HPDE6-E6E7 (cell line): Measurements from ENCODE around the gene ALOX5.
A peak's percentile ranks its signal among the peaks of the same experiment; 100 is the strongest.

Source experiments
- DNase-seq: peaks from one replicate; pipeline ENCODE4 v3.0.0; 2011; ENCODE audit warnings: missing footprints; ENCODE audit errors: extremely low spot score

Gene ALOX5

DNA sequence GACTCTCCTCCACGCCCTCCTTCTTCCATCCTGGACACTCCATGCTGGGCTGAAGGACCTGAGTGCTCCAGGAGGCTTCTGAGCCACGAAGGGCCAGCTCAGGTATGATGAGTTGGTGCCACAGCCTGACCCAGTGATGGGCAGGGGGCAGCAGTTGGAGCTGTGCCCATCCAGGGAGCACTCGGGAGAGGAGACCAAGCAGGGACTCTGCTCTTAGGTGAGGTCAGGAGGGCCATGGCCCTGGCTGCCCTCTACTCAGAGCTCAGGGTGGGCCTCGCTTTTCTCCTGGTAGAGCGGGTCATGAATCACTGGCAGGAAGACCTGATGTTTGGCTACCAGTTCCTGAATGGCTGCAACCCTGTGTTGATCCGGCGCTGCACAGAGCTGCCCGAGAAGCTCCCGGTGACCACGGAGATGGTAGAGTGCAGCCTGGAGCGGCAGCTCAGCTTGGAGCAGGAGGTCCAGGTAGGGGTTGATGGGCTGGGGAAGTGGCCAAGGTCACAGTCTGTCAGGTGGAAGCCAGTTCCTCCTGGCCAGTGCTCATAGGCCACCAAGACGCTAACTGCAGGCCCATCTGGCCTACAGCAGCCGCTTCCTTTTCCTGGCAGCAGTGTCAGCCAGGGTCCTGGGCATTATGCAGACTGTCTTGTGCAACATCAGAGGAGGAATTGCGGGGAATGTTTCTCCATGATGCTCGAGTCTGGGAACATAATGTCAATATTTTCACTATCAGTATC lies 50.8 kb downstream of the ALOX5 start:
- DNase-seq, result no peak

DNA sequence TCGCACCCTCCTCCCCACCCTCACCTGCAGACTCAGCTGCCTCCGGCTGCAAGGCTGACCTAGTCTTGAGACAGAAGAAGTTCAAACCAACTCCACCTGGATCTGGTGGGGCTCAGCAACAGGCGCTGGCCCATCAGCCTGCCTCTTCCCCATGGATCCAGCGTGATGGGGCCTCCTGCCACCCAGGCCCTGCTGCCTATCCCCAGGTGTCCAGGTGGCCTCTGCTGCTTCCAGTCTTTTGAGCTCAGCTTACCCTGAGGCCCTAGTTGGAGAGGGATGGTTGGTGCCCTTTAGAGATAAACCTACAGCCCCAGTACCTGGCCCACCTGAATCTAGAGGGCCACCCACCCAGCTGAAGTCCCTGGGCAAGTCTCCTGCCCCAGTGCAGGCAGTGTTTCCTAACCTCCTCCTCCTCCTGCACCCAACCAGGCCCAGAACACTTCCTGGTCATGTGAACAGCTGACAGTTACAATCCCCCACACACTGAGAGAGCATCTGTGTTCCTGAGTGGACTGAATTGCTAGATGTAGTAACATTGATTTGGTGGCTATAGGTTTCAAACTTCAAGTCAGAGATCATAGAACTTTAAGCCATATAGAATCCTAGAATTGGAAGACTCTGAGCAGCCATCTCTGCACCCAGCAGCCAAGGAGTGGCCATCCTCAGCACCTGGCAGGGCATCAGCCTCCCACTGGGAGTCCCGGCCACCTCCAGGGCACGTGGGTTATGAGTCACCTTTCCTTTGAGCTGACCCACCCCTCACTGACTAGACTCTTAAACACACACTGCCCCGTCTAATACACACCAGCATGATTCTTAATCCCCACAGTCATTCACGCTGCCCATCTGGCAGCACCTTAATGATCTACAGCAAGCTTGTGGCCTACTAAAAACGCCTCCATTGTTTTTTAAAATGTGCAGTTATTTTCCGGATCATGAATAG lies 51.9 kb downstream of the ALOX5 start:
- DNase-seq, result peak; percentile 20

DNA sequence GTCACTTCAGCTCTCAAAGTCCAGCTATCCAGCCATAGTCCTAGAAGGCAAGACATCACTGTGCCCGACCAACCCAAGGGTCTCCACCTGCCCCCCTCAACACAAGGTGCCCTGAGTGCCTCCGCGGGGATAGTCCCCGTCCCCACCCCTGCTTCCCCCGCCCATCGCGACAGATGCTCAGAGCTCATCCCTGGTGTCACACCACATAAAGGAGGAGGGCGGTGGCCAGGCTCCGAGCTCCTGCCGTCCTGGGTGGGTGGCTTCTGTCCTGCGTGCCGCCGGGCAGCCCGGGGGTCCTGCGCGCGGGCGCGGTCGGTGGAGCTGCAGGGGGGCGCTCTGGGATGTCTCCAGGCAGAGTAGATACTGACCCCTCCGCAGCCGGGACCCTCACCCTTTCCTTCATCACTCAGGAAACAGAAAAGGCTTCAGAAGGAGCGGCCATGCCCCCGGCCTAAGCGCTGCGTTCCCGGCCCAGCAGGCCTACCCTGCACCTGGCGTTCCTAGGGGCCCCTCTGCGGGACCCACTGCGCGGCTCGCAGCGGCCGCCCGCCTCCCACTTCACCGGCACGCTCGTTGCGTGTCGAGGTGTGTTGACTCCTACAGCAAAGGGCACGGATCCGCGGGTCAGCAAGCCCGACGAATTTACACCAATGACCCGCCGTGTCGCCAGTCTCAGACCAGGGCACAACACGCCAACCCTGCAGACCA lies 53.4 kb downstream of the ALOX5 start:
- DNase-seq, result no peak

DNA sequence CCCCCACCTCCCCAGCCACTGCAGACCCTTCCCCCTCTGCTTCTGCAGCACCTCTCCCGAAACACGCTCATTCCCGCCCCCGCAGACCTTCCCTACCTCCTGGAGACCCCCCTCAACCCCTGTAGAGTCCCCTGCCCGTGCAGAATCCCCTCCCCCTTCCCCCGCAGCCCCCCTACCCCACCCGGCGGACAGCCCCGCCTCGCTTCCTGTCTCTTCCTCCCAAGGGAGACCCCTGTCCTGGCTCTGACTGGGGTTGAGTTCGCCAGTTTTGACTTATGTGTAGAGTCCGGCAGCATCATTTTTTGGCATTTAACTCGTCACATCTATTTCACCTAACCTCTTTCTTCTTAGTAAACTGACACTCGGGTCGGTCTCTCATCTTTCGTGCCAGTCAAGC lies 54.0 kb downstream of the ALOX5 start:
- no peak for DNase-seq

DNA sequence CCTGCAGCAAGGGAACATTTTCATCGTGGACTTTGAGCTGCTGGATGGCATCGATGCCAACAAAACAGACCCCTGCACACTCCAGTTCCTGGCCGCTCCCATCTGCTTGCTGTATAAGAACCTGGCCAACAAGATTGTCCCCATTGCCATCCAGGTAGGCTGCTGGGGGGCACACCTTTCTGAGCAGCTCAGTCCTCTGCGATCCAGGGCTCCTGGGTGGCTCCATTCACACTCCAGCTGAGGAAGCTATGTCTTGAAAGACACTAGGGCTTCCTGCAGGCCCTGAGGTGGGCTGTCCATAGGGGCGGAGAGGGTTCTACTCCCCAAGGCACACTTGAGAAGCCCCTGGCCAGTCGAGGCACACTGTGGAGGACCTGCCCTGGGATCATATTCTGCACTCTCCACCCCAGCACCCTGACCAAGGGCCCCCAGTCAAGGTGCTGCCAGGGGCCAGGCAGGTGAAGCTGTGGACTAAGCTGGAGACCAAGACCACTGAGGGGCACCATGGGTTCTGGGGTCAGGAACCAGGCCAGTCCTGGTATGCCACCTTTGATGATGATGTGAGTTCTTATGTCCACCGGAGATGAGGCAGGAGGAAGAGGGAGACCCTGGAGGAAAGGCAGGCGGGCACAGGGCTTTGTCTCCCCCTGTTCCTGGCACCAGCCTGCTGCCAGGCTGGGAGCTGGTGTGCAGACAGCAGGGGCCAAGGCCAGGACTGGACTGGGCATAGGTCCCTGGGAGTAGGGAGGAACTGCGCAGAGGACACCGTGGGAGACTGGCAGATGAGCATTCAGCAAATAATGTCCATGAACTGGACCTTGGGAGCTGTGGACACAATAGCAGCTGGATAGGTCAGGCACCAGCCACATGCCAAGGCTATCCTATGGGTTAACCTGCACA lies 54.8 kb downstream of the ALOX5 start:
- no peak for DNase-seq

DNA sequence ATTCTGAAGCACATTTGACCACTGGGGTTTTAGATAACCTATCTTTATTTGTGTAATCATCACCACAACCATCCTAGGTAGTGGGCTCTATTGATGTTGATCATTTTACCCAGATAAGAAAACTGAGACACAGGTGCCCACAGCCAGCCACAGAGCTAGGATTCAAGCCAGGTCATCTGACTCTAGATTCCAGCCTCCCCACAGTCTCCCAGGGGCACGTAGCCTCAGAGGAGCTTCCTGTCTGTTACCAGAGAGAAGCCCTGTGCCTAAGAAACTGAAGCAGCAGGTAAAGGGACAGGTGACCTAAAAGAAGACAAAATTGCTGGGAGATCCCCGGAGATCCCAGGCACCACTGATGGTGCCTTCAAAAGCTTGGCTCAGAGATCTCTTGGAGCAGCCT lies 55.8 kb downstream of the ALOX5 start:
- DNase-seq, result no peak

DNA sequence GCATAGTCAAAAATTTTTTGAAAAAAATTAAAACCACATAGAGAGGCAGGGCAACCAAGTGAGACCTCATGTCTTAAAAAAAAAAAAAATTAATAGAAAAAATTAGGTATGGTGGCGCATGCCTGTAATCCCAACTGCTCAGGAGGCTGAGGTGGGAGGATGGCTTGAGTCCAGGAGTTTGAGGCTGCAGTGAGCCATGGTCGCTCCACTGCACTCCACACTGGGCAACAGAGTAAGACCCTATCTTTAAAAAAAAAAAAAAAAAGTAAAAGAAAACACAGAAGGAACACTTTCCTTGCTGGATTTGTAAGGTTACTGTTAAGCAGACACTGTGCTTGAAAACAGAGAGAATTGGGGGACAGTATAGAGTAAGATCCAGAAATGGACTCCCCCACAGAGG lies 58.1 kb downstream of the ALOX5 start:
- no peak for DNase-seq

DNA sequence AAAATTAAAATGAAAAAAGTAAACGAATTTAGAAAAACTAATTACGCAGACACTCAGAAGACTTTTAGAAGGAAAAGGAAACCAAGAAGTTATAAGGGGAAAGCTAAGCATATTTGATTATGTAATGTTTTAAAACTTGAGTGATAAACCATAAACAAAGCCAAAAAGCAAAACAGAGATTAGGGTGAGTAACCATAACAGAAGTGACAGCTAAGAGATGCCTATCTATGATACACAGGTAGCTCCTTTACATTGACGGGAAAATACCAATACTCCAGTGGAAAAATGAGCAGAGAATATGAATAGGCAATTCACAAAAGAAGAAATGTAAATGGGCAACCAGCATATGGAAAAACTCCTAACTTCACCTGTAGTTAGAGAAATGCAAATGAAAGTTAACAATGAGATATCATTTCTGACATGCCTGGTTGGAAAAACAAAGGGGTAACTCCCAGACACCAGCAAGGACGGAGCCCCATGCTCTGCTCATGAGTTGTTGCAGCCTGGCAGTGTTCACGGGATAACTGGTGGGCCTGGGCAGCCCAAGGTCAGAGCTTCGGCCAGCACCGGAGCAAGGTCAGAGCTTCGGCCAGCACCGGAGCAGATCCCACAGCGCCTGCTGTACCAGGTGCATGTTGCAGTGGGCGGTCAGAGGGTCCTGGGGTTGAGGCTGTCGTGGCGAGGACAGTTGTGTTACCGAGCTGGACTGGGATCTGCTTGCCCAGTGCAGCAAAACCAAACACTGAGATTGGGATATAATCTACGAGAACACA lies 58.9 kb downstream of the ALOX5 start:
- no peak for DNase-seq

DNA sequence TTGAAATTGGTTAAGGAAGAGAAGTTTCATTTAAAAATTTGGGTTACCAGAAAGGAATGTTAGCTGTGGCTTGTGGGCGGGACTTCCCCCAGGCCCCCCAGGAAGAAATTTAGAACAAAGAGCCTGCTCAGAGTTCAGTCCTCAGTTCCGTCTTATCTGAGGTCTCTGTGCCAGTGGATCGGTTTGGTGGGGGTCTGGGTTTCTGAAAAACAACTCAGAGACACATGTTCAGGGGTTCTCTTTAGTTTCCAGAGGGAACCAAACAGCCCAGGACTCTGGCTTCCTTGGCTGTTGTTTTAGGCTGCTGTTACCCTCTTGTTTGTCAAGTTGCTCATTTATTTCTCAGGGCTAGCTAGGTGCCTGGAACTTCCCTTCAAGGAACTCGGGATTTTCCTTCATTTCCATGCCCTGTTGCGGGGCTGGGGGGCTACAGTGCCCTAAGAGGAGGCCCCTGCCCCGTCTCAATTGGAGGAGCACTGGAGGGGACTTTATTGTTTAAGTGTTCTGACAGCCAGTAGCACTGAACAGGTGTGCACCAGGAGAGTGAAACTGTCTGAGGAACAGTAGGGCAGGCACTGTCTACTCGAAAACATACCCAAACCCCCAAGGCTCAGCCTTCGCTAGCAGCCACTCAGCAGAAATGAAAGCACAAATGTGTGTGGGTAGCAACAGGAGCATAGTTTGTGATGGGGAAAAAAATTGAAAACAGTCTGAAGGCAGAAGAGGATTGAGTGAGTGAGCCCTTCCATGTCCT lies 59.9 kb downstream of the ALOX5 start:
- no peak for DNase-seq

DNA sequence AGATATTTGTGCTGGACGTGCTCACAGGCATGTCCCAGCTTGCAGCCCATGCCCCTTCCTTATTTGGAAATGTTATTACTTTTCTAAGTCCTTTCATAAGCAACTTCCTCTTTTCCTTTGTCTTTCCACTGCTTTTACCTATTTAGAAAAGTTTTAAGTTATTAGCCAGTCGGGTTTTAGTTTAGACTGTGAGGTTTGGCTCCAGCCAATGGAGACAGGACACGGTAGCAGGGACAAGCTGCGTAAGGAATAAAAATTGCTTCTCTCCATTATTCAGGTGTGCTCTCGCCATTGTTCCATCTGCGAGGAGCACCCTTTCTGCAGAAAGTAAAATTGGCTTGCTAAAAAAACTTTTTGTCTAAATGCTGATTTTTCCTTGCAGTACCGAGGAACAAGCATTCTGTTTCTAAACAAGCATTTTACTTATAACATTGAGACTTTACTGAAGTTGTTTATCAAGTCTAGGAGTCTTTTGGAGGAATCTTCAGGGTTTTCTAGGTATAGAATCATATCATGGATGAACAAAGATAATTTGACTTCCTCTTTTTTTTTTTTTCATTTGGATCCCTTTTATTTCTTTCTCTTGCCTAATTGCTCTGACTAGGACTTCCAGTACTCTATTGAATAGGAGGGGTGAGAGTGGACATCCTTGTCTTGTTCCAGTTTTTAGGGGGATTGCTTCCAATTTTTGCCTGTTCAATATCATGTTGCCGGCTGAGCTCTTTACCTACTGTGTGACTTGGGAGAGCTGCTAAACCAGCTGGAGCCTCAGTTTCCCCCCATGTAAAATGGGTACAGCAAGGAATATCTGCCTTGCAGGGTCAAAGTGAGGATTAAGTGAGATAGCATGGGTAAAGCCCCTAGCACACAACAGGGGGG lies 63.8 kb downstream of the ALOX5 start:
- DNase-seq, result no peak

DNA sequence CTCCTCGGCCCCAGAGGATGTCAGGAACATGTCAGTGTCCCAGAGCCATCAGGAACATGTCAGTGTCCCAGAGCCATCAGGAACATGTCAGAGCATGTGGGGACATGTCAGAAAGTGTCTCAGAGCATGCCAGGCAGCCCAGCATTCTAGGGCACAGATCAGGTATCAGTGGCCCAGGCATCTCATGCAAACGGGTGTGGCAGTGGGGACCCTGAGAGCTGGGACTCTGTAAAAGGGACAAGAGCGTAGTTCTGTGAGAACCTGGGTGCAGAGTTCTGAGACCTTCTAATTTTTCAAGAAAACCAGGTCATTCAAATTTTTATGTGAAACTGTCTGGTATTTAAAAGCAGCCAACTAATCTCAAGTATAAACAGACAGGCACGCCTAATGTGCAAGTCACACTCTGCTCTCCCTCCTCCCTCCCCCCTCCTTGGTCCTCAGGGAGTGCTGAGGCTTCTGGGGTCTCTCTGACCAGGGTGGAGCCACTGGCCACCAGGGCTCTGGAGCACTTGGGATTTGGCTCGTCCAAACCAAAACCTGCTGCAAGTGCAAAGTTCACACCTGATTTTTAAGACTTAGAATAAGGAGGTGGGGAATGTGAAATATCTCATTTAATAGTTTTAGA lies 64.6 kb downstream of the ALOX5 start:
- no peak for DNase-seq

DNA sequence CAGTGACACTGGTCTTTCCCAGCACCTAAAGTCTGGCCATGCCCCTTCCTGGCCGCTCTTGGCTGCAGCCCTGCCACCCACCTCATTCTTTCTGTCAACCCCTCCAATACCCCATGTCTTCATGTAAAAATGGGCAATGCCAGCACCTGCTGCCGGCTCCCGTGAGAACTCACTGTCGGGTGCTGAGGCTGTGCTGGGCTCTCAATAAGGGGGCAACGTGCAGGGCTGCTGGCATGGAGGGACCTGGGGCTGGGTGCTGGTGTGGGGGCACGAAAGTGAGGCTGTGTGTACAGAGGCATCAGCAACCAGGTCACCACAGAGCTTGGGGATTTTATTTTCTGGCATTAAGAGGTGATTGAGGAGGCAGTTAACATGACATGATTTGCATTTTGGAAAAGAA lies 65.3 kb downstream of the ALOX5 start:
- DNase-seq, result no peak

DNA sequence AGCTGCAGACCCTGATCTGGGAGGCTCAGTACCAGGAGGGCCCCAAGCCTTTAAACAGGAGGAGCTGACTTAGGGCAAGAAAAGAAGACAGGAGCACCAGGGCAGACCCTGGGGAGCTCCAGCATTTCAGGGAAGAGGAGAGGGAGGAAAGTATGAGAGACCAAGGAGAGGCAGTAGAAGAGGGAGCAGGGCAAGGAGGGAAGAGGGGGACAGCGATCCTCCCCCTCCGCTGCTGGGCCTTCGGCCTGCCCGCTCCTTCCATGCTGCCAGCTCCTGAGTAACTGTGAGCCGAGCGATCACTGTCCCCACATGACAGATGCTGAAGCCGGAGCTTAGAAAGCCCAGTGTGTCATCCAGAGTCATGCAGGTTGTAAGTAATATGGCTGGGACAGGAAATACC lies 65.9 kb downstream of the ALOX5 start:
- no peak for DNase-seq

DNA sequence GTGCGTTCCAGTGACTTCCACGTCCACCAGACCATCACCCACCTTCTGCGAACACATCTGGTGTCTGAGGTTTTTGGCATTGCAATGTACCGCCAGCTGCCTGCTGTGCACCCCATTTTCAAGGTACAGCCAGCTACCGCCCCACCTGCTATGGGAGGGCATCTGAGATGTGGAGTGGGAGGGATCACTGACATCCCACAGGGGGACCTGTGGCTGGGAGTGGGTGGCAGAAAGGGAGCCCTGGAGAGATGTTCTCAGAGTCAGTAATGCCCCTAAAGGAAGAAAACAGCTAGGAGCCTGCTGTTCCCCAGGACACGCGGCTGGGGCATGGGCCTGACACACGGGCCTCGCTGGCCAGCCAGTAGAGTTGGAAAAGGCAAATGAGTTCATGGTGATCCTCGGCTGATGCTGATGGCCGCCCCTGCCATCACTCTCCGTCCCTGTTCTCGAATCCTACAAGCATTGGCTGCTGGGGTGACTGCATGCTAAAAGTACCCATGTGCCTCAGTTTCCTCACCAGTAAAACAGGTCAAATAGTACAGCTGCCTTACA lies 66.6 kb downstream of the ALOX5 start:
- DNase-seq, result no peak

DNA sequence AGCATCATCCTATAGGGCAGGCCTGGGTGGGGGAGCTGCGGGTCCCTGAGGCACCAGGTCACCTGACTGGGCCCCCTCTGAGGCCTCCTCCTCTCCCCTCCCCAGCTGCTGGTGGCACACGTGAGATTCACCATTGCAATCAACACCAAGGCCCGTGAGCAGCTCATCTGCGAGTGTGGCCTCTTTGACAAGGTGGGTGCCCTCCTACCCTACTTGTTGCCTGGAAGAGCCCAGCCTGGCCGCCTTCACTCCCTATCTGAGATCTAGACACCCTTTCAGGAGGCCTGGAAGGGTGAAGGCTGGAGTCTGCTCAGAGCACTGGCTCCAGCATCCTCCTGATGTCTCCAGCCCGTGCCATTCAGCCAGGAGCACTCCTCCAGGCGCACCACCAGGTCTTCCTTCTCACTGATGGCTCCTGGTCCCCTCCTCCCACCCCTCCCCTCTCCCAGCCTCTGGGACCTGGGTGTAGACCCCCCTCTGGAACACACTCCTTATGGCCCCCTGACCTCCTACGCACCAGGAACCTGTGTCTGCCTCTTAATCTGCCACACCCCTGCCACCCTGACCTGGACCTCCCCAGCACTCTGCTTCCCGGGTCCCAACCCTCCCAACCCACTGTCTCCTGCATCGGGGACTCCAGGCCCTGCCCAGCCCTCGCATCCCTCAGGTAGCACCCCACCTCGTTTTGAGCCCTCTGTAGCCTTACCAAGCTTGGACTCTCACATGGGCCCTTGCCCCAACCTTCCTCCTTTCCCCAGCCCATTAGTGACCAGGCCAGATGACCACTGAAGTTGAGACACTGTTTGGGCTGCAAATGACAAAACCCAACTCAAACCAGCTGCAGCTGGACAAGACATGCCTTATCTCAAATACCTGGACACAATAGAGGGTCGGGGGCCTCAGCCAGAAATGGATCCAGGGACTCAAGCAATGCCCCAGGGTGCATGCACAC lies 67.5 kb downstream of the ALOX5 start:
- no peak for DNase-seq

DNA sequence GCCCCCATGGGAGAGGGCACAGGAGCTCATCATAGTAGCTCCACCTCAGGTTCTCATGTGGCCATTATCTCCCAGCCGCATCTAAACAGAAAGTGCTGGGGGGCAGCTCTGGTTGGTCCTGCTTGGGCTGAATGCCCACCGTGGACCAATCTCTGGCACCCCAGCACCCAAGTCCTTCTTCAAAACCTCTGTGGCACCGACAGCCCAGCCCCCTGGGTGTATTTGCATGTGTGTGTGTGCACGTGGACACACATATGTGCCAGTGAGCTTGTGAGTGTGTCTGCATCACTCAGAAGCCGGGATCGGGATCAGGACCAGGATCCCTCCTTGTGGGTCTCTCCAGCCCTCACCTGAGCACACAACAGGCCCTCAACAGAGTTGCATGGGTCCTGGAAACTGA lies 68.2 kb downstream of the ALOX5 start:
- DNase-seq, result no peak

DNA sequence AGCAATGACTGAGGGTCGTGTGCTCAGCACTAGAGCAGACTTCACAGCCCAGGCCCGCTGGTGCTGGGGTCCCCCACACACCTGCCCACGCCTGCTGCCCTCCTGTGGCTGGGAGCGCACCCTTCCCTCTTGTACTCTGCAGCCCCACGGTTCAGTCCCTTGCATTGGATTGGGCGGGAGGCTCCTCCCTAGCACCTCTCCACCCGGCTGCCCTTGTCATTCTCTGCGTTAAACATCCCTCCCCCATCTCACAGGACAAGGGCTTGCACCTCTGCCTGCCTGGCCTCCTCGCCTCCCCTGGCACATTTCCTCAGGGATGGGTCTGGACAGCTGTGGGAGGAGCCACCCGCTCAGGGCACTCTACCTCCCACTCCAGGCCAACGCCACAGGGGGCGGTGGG lies 68.6 kb downstream of the ALOX5 start:
- no peak for DNase-seq
